Adrenal gland (tissue), 12 donors: Measurements from ENCODE around the gene KLHDC4. TPM values are rescaled to one million over a fixed set of nuclear protein-coding genes. Genes with fewer than 3 reads are reported as not detected.

Experiments used
- DNase-seq, 7 donors: peaks; one replicate each; pipeline ENCODE4 v3.0.0-alpha.2; 2019 to 2020
- H3K27ac ChIP-seq, 5 donors: fragments of 200-600 bp; sonication (generic) in 4 of 5; 1 replicate in 3 of 5; 2 replicates in 2 of 5; pipeline versions ENCODE4 v1.5.1 to v1.8.0; 2016 to 2020; ENCODE audit warnings: mild to moderate bottlenecking in 1 of 5
- H3K27me3 ChIP-seq: fragments of 200-600 bp; 2 replicates; pipeline ENCODE4 v1.8.0; 2021
- H3K36me3 ChIP-seq, 2 donors: fragments of 200-600 bp; replicated peaks in 1 of 2; 1 replicate in 1 of 2; 2 replicates in 1 of 2; pipeline versions ENCODE4 v1.5.1 to v1.8.0; 2018 to 2022
- H3K4me1 ChIP-seq, 2 donors: fragments of 200-600 bp; replicated peaks in 1 of 2; 1 replicate in 1 of 2; 2 replicates in 1 of 2; pipeline versions ENCODE4 v1.5.1 to v1.8.0; 2018 to 2021
- H3K4me3 ChIP-seq, 4 donors: fragments of 200-600 bp; sonication (generic) in 3 of 4; one replicate each; pipeline ENCODE4 v1.5.1; 2016 to 2018
- H3K9me3 ChIP-seq, 3 donors: fragments of 200-600 bp; sonication (generic) in 1 of 3; replicated peaks in 1 of 3; 1 replicate in 2 of 3; 2 replicates in 1 of 3; pipeline versions ENCODE4 v1.5.1 to v1.8.0; 2016 to 2021
- POLR2A ChIP-seq, 2 donors: fragments of 450-650 bp; IDR thresholded peaks; one replicate each; pipeline ENCODE4 v1.6.1; 2017; ENCODE audit warnings: antibody characterized with exemption in 2 of 2, mild to moderate bottlenecking in 2 of 2, moderate library complexity in 1 of 2
- WGBS, 4 donors: extraction: QIAGEN DNeasy Blood & Tissue Kit in 2 of 4; methylation state at CpG; one replicate each; pipeline versions ENCODE4 v1.1.5 to v1.1.7; 2013 to 2017; 5-methylcytosine and 5-hydroxymethylcytosine counted together
- intact Hi-C, 2 donors: fragments of 100-400 bp; cut with DNase I; formaldehyde crosslinking; loops; one replicate each; pipeline versions ENCODE4 v1.14.1 to v1.15.0; 2022 to 2023
- polyA plus RNA-seq, 3 donors: library from polyadenylated mRNA; stranded (reverse); fragments of 200-250 nt in 2 of 3; fragments of 350-450 nt in 1 of 3; fragmentation: Illumina TruSeq in 1 of 3; extraction: RNeasy Lipid Tissue Mini Kit (QIAGEN cat#74804) in 1 of 3; gene quantifications; one replicate each; pipeline ENCODE4 v1.2.3, GENCODE V29; 2013 to 2014
- total RNA-seq, 9 donors: library from RNA; depleted of rRNA in 4 of 9; stranded (reverse); fragments of >200 nt in 4 of 9; fragments of 120-200 nt in 1 of 9; fragmentation: NEBNext Ultra II Directional in 1 of 9; extraction: Animal tissue kit (Norgen Biotek cat#: 25700) in 1 of 9; gene quantifications; one replicate each; pipeline versions ENCODE4 v1.1.0 to v1.2.4, GENCODE V29; 2013 to 2023
- TF ChIP-seq, protein P1 (sequence below), 6 experiments: fragments of 450-650 bp in 4 of 6; fragments of 200-600 bp in 2 of 6; sonication (generic) in 1 of 6; IDR thresholded peaks; 1 replicate in 5 of 6; 2 replicates in 1 of 6; pipeline versions ENCODE4 v1.5.1 to v1.8.0; 2016 to 2021; ENCODE audit warnings: antibody characterized with exemption in 6 of 6, mild to moderate bottlenecking in 2 of 6, moderate library complexity in 1 of 6
- donor health status: healthy with polysubstance abuse.
- donor health status: Bipolar disorder and iron deficiency.
- donor health status: DM: yes; HTN: yes; CAD: no.
- donor health status: DM: no; HTN: no; CAD: no.
- donor health status: DM: no; HTN: no; CAD: no.
- donor health status: DM: yes; HTN: yes; CAD: no.

Gene KLHDC4
- total and polyA plus RNA-seq, 12 donors, result 15.4 to 94.0 (median 26.4) TPM

DNA sequence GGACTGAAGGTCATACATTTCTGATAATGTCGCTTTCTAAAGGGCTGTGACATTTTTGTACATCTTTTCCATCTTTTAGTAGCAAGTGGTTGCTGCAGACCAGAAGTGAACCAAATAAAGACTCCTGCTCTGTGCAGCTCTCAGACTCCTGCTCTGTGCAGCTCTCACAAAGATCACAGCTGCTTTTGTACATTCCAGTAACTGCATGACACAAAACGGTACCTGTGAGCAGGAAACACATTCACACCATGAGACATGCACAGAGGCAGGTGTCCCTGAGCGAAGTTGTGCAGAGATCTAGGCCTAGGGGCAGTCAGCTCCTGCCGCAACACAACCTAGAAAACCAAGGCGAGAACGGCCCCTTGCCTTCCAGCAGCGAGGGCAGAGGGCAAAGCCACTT lies 67.5 kb downstream of the KLHDC4 start:
- no peaks in the 10 kb centered on the region for H3K36me3 ChIP-seq
- no peak overlapping the region for H3K4me3 ChIP-seq
- no peak overlapping the region for H3K27ac ChIP-seq
- no peaks in the 10 kb centered on the region for H3K27me3 ChIP-seq
- H3K4me1 ChIP-seq, result no peaks in the 10 kb centered on the region
- TF ChIP-seq, protein P1, sequence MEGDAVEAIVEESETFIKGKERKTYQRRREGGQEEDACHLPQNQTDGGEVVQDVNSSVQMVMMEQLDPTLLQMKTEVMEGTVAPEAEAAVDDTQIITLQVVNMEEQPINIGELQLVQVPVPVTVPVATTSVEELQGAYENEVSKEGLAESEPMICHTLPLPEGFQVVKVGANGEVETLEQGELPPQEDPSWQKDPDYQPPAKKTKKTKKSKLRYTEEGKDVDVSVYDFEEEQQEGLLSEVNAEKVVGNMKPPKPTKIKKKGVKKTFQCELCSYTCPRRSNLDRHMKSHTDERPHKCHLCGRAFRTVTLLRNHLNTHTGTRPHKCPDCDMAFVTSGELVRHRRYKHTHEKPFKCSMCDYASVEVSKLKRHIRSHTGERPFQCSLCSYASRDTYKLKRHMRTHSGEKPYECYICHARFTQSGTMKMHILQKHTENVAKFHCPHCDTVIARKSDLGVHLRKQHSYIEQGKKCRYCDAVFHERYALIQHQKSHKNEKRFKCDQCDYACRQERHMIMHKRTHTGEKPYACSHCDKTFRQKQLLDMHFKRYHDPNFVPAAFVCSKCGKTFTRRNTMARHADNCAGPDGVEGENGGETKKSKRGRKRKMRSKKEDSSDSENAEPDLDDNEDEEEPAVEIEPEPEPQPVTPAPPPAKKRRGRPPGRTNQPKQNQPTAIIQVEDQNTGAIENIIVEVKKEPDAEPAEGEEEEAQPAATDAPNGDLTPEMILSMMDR (IDR thresholded peaks at IDR 0.05), result no peak
- 87 to 92% (median 89%) methylated on average over 6 to 7 of the region's 7 CpGs for WGBS, 4 donors
- no peak for DNase-seq
- intact Hi-C loops, result no loop called here
- no peaks in the 10 kb centered on the region for H3K9me3 ChIP-seq

DNA sequence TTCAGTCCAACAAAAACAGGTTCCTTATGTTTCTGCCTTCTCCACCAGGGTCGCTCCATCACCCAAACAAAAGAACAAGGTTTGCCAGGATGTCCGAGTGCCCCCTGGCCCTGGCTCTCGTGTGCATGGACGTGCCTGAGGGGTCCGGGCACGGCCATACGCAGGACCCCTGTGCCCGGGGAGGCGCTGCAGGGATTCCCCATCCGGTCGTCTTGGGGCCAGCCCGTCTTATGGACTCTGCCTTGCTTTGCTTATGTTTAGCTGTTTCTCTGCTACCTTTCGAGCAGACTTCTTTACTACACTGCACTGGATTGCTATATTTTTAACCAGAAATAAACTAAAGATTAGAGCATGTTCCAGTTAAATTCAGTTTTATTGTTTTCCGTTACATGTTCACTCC lies 68.0 kb downstream of the KLHDC4 start:
- H3K36me3 ChIP-seq, result no peaks in the 10 kb centered on the region
- no peaks in the 10 kb centered on the region for H3K27me3 ChIP-seq
- no peak for DNase-seq
- H3K27ac ChIP-seq, result no peak overlapping the region
- 92 to 94% (median 93%) methylated on average over 14 of the region's 14 CpGs for WGBS, 4 donors
- H3K4me3 ChIP-seq, result no peak overlapping the region
- H3K9me3 ChIP-seq, result no peaks in the 10 kb centered on the region
- no peaks in the 10 kb centered on the region for H3K4me1 ChIP-seq
- TF ChIP-seq POLR2A (IDR thresholded peaks at IDR 0.05), result no peak
- TF ChIP-seq, protein P1 (IDR thresholded peaks at IDR 0.05), result no peak
- intact Hi-C loops, result no loop called here

DNA sequence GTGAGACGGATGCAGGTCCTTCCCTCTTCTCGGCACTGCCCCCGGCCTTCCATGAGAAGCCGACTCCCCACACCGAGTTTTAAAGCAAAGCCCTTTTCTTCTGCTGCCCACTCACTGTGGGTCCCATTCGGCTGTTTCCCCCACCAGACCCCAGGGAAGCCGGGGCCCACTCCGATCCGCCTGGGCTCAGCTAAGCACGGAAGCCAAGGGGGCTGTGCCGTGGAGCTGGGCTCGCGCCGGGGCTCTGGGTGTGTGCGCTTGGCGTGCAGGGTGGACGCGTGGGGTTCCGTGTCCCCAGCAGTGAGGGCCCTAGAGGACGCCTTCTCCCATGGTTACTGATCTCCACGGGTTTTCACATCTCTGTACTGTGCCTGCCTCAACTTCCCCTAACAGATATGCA lies 68.5 kb downstream of the KLHDC4 start:
- Histone ChIP-seq H3K36me3 (no peaks in the 10 kb centered on the region), H3K4me1 (no peaks in the 10 kb centered on the region), H3K4me3 (no peak overlapping the region), H3K27ac (no peak overlapping the region), H3K9me3 (no peaks in the 10 kb centered on the region), H3K27me3 (no peaks in the 10 kb centered on the region)
- no peak for DNase-seq
- TF ChIP-seq, protein P1 (IDR thresholded peaks at IDR 0.05), result no peak
- no peak for TF ChIP-seq POLR2A (IDR thresholded peaks at IDR 0.05)
- intact Hi-C loops, result no loop called here
- WGBS, 4 donors, result 93 to 96% (median 95%) methylated on average over 11 to 21 of the region's 21 CpGs

DNA sequence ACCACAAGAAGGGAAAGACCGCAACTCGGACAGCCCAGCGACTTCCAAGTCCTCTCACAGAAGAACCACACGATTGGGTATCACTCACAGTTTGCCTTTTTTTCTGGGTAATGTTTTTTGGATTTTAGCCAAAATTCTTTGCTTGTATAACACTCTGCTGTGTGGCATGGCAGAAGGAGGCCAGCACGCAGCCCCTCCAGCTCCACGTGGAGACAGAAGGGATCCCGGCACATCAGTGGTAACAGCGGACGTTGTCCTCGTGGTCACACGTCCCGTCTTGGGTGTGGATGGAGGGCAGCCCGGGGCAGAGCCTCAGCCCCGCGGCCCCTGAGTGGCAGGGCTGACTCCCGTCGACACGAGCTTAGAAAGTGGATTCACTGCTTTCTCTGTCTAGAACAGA lies 69.1 kb downstream of the KLHDC4 start:
- Histone ChIP-seq H3K4me3 (no peak overlapping the region), H3K4me1 (no peaks in the 10 kb centered on the region), H3K27ac (no peak overlapping the region), H3K36me3 (no peaks in the 10 kb centered on the region), H3K9me3 (no peaks in the 10 kb centered on the region), H3K27me3 (no peaks in the 10 kb centered on the region)
- no peak for DNase-seq
- TF ChIP-seq, protein P1 (IDR thresholded peaks at IDR 0.05), result no peak
- TF ChIP-seq POLR2A (IDR thresholded peaks at IDR 0.05), result no peak
- 85 to 90% (median 88%) methylated on average over 11 to 18 of the region's 18 CpGs for WGBS, 4 donors
- intact Hi-C loops, result no loop called here
